Lung (tissue), 12 donors: ENCODE measurements around the gene EXO1. TPM values are rescaled to one million over a fixed set of nuclear protein-coding genes. Genes with fewer than 3 reads are reported as not detected.

ENCODE experiments used
- ATAC-seq: fragments of 200-7000 bp; cut with Tn5 transposase; one replicate; pipeline ENCODE4 v1.9.1; 2020; ENCODE audit warnings: moderate number of reproducible peaks; ENCODE audit not compliant: insufficient read depth, low FRiP score
- DNase-seq, 3 donors: peaks; one replicate each; pipeline ENCODE4 v3.0.0-alpha.2; 2013 to 2017
- H3K27ac ChIP-seq, 2 donors: one replicate each; pipeline ENCODE4 v1.5.1; 2013; ENCODE audit warnings: mild to moderate bottlenecking in 2 of 2, moderate library complexity in 2 of 2, control low read depth in 1 of 2, inconsistent platforms in 1 of 2, low read depth in 1 of 2, low read length in 1 of 2
- H3K27me3 ChIP-seq, 3 donors: one replicate each; pipeline ENCODE4 v1.5.1; 2013; ENCODE audit warnings: low read length in 2 of 3; ENCODE audit not compliant: control insufficient read depth in 3 of 3, insufficient read depth in 3 of 3
- H3K36me3 ChIP-seq, 4 donors: one replicate each; pipeline ENCODE4 v1.5.1; 2013; ENCODE audit warnings: low read length in 4 of 4, mild to moderate bottlenecking in 1 of 4, moderate library complexity in 1 of 4; ENCODE audit not compliant: control insufficient read depth in 4 of 4, insufficient read depth in 4 of 4
- H3K4me1 ChIP-seq, 5 donors: one replicate each; pipeline ENCODE4 v1.5.1; 2013; ENCODE audit warnings: low read length in 5 of 5, mild to moderate bottlenecking in 2 of 5, moderate library complexity in 1 of 5; ENCODE audit not compliant: control insufficient read depth in 5 of 5, insufficient read depth in 5 of 5
- H3K4me3 ChIP-seq: one replicate; pipeline ENCODE4 v1.5.1; 2013; ENCODE audit warnings: mild to moderate bottlenecking, control low read depth, moderate library complexity
- H3K9ac ChIP-seq, 2 donors: one replicate each; pipeline ENCODE4 v1.5.1; 2013; ENCODE audit warnings: low read length in 2 of 2, control low read depth in 1 of 2; ENCODE audit not compliant: insufficient read depth in 1 of 2
- H3K9me3 ChIP-seq, 4 donors: one replicate each; pipeline ENCODE4 v1.5.1; 2013; ENCODE audit warnings: low read length in 3 of 4, mild to moderate bottlenecking in 1 of 4, moderate library complexity in 1 of 4; ENCODE audit not compliant: control insufficient read depth in 4 of 4, insufficient read depth in 3 of 4
- CTCF ChIP-seq: IDR thresholded peaks from 2 replicates; pipeline ENCODE4 v1.5.1; 2012; ENCODE audit warnings: mild to moderate bottlenecking; ENCODE audit errors: control extremely low read depth, extremely low read depth
- WGBS, 2 donors: extraction: QIAGEN DNeasy Blood & Tissue Kit; methylation state at CpG; one replicate each; pipeline ENCODE4 v1.1.7; 2013; 5-methylcytosine and 5-hydroxymethylcytosine counted together
- polyA plus RNA-seq, 2 donors: library from polyadenylated mRNA; stranded (reverse); fragments of 200-250 nt; gene quantifications; one replicate each; pipeline ENCODE4 v1.2.1, GENCODE V29; 2013
- total RNA-seq, 2 donors: library from RNA; depleted of rRNA in 1 of 2; stranded (reverse); fragments of >200 nt in 1 of 2; gene quantifications; one replicate each; pipeline ENCODE4 v1.2.1, GENCODE V29; 2014 to 2021
- donor health status: control.
- donor health status: control.
- donor health status: Bipolar disorder and iron deficiency.
- donor health status: healthy.
- donor health status: DM: yes; HTN: yes; CAD: no.

Gene EXO1
- total and polyA plus RNA-seq, 4 donors: 0.44 to 2.5 (median 0.92) TPM

- Histone ChIP-seq H3K27ac (no peak overlapping the region), H3K4me3 (no peak overlapping the region), H3K9me3 (no peaks in the 10 kb centered on the region), H3K27me3 (no peaks in the 10 kb centered on the region), H3K36me3 (peaks cover 0 to 3% (median 1%) of the 10 kb centered on the region in 4 donors), H3K9ac (no peak overlapping the region), H3K4me1 (no peaks in the 10 kb centered on the region)
- ATAC-seq (no peak), DNase-seq (no peak)
- 86 to 94% methylated on average over 6 of the region's 6 CpGs for WGBS, 2 donors
- TF ChIP-seq CTCF: no peak
Observed at GRCh38 chr1:241860922-241861321, 12.9 kb downstream of the EXO1 start.

- TF ChIP-seq CTCF: no peak
- H3K36me3 ChIP-seq: no peaks in the 10 kb centered on the region
- no peak overlapping the region for H3K9ac ChIP-seq
- no peak overlapping the region for H3K27ac ChIP-seq
- ATAC-seq (no peak), DNase-seq (no peak)
- no peaks in the 10 kb centered on the region for H3K27me3 ChIP-seq
- no peaks in the 10 kb centered on the region for H3K4me1 ChIP-seq
- H3K9me3 ChIP-seq: no peaks in the 10 kb centered on the region
- 36 to 72% methylated on average over 1 of the region's 1 CpG for WGBS, 2 donors
- no peak overlapping the region for H3K4me3 ChIP-seq
Observed at GRCh38 chr1:241869022-241869421, 21.0 kb downstream of the EXO1 start.

GRCh38 chr1:241870336-241870735 lies 22.3 kb downstream of the EXO1 start:
- ATAC-seq: no peak
- no peaks in the 10 kb centered on the region for H3K36me3 ChIP-seq

More at GRCh38 chr1:241870336-241870735, 22.3 kb downstream of the EXO1 start:
- H3K9me3 ChIP-seq: no peaks in the 10 kb centered on the region
- H3K4me3 ChIP-seq: no peak overlapping the region
- no peaks in the 10 kb centered on the region for H3K4me1 ChIP-seq
- H3K27ac ChIP-seq: no peak overlapping the region
- no peak overlapping the region for H3K9ac ChIP-seq
- no peak for TF ChIP-seq CTCF
- DNase-seq: no peak
- no peaks in the 10 kb centered on the region for H3K27me3 ChIP-seq
